Keratinocyte (primary cell): Measurements from ENCODE around the gene ZCCHC7. TPM values are rescaled to one million over a fixed set of nuclear protein-coding genes. Genes with fewer than 3 reads are reported as not detected.

Experiments used
- DNase-seq: peaks from one replicate; pipeline ENCODE4 v3.0.0-alpha.2; 2011; ENCODE audit warnings: low read depth, missing footprints, low spot score
- FAIRE-seq: peaks from 2 replicates; lab custom pipeline; 2011; peaks lifted over from hg19 to GRCh38; lab: Jason Lieb, UNC
- H2AFZ ChIP-seq: 2 replicates; pipeline ENCODE4 v1.6.0; 2012; ENCODE audit warnings: low read length, control low read depth, inconsistent platforms; ENCODE audit not compliant: control insufficient read depth
- H3K27ac ChIP-seq: 2 replicates; pipeline ENCODE4 v1.5.1; 2011; ENCODE audit warnings: low read length; ENCODE audit not compliant: control insufficient read depth, insufficient read depth
- H3K27me3 ChIP-seq: 3 replicates; pipeline ENCODE4 v1.6.0; 2011; ENCODE audit warnings: low read length; ENCODE audit not compliant: control insufficient read depth, insufficient read depth; ENCODE audit errors: extremely low read depth
- H3K36me3 ChIP-seq, 2 experiments: 2 replicates in 1 of 2; 3 replicates in 1 of 2; pipeline ENCODE4 v1.5.1; 2011; ENCODE audit warnings: low read length in 2 of 2, mild to moderate bottlenecking in 1 of 2; ENCODE audit not compliant: control insufficient read depth in 2 of 2, insufficient read depth in 2 of 2; ENCODE audit errors: extremely low read depth in 1 of 2
- H3K4me1 ChIP-seq: 3 replicates; pipeline ENCODE4 v1.5.1; 2011; ENCODE audit warnings: low read length; ENCODE audit not compliant: control insufficient read depth, insufficient read depth; ENCODE audit errors: extremely low read depth
- H3K4me2 ChIP-seq: 3 replicates; pipeline ENCODE4 v1.6.0; 2011; ENCODE audit warnings: low read depth, low read length; ENCODE audit not compliant: control insufficient read depth, insufficient read depth; ENCODE audit errors: extremely low read depth
- H3K4me3 ChIP-seq, 3 experiments: fragments of 200-600 bp in 1 of 3; sonication (generic) in 1 of 3; 2 replicates in 2 of 3; 3 replicates in 1 of 3; pipeline ENCODE4 v1.5.1; 2011 to 2016; ENCODE audit warnings: low read length in 3 of 3, mild to moderate bottlenecking in 3 of 3, control low read depth in 2 of 3, inconsistent platforms in 1 of 3, low read depth in 1 of 3, mixed read lengths in 1 of 3, mixed run types in 1 of 3, moderate library complexity in 1 of 3; ENCODE audit not compliant: control insufficient read depth in 2 of 3, insufficient read depth in 2 of 3; ENCODE audit errors: extremely low read depth in 1 of 3
- H3K79me2 ChIP-seq: 2 replicates; pipeline ENCODE4 v1.6.0; 2012; ENCODE audit warnings: low read length; ENCODE audit not compliant: control insufficient read depth, insufficient read depth
- H3K9ac ChIP-seq: 3 replicates; pipeline ENCODE4 v1.6.0; 2011; ENCODE audit warnings: low read length; ENCODE audit not compliant: control insufficient read depth, insufficient read depth; ENCODE audit errors: extremely low read depth
- H3K9me1 ChIP-seq: 3 replicates; pipeline ENCODE4 v1.6.0; 2011; ENCODE audit warnings: low read length; ENCODE audit not compliant: control insufficient read depth, insufficient read depth; ENCODE audit errors: extremely low read depth
- H3K9me3 ChIP-seq: 2 replicates; pipeline ENCODE4 v1.5.1; 2012; ENCODE audit warnings: low read depth, low read length; ENCODE audit not compliant: control insufficient read depth
- H4K20me1 ChIP-seq: 3 replicates; pipeline ENCODE4 v1.6.0; 2011; ENCODE audit warnings: low read length; ENCODE audit not compliant: control insufficient read depth, insufficient read depth; ENCODE audit errors: extremely low read depth
- EZH2 ChIP-seq: IDR thresholded peaks from one replicate; pipeline ENCODE4 v1.6.1; 2012; ENCODE audit warnings: inconsistent platforms, mild to moderate bottlenecking, low read length, moderate library complexity
- dilution Hi-C: fragments of 300-500 bp; cut with MboI; formaldehyde crosslinking; loops from one replicate; pipeline ENCODE4 v1.7.0; 2020; ENCODE audit warnings: low sequenced_read_pairs; ENCODE audit not compliant: extremely low pct_ligation_motif_present
- polyA plus RNA-seq, 5 experiments: library from polyadenylated mRNA; depleted of rRNA in 3 of 5; stranded (reverse) in 3 of 5; stranded (forward) in 1 of 5; unstranded in 1 of 5; fragments of >200 nt; gene quantifications; 1 replicate in 1 of 5; 2 replicates in 3 of 5; 3 replicates in 1 of 5; pipeline versions ENCODE4 v1.2.1 to v1.2.3, GENCODE V29; 2011 to 2012; ENCODE audit warnings: missing spikeins in 2 of 5, low read depth in 1 of 5, low replicate concordance in 1 of 5
- TF ChIP-seq, protein P1 (sequence below), 3 experiments: IDR thresholded peaks in 1 of 3; conservative IDR thresholded peaks in 1 of 3; optimal IDR thresholded peaks in 1 of 3; 2 replicates in 2 of 3; 3 replicates in 1 of 3; pipeline versions ENCODE3 to v1.5.1; 2011; ENCODE audit warnings: low read length in 3 of 3, mild to moderate bottlenecking in 3 of 3, moderate library complexity in 2 of 3, control low read depth in 1 of 3, inconsistent platforms in 1 of 3; ENCODE audit not compliant: insufficient read depth in 2 of 3; ENCODE audit errors: extremely low read depth in 1 of 3

The ZCCHC7 gene
- polyA plus RNA-seq, 1 donor (not counting 4 experiments of a cell fraction or from before 2014, with no cell fraction given): 16.5 TPM

DNA sequence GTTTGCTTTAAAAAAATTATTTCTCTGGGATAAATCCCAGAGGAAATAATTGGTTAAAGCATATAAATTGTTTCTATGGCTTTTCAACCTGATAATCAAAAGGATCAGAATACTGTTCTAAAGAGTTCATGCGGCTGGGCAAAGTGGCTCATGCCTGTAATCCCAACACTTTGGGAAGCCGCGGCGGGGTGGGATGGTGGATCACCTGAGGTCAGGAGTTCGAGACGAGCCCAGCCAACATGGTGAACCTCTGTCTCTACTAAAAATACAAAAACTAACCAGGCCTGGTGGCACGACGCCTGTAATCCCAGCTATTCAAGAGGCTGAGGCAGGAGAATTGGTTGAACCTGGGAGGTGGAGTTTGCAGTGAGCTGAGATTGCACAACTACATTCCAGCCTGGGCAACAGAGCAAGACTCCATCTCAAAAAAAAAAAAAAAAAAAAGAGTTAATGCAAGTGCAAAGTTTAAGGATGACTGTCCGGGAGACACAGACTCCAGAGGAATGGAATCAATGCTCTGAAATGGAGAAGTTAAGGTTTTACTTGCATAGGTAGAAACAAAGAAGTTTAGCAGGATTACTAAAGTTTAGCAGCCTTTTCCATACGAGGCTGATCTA, 285.5 kb downstream of the ZCCHC7 start:
- H3K4me3 ChIP-seq: no peak overlapping the region
- no peaks in the 10 kb centered on the region for H3K27me3 ChIP-seq
- H3K9me3 ChIP-seq: no peaks in the 10 kb centered on the region
- H3K9ac ChIP-seq: no peak overlapping the region
- no peak overlapping the region for H3K27ac ChIP-seq
- no peaks in the 10 kb centered on the region for H3K79me2 ChIP-seq
- H3K4me1 ChIP-seq: peaks cover 13% of the 10 kb centered on the region
- H2AFZ ChIP-seq: no peak overlapping the region
- no peak overlapping the region for H3K4me2 ChIP-seq
- H3K36me3 ChIP-seq: no peaks in the 10 kb centered on the region
- no peak for FAIRE-seq
- no peak for DNase-seq
- TF ChIP-seq, protein P1, sequence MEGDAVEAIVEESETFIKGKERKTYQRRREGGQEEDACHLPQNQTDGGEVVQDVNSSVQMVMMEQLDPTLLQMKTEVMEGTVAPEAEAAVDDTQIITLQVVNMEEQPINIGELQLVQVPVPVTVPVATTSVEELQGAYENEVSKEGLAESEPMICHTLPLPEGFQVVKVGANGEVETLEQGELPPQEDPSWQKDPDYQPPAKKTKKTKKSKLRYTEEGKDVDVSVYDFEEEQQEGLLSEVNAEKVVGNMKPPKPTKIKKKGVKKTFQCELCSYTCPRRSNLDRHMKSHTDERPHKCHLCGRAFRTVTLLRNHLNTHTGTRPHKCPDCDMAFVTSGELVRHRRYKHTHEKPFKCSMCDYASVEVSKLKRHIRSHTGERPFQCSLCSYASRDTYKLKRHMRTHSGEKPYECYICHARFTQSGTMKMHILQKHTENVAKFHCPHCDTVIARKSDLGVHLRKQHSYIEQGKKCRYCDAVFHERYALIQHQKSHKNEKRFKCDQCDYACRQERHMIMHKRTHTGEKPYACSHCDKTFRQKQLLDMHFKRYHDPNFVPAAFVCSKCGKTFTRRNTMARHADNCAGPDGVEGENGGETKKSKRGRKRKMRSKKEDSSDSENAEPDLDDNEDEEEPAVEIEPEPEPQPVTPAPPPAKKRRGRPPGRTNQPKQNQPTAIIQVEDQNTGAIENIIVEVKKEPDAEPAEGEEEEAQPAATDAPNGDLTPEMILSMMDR (optimal IDR thresholded peaks at IDR 0.05 in 1 of 3, IDR thresholded peaks at IDR 0.05 in 1 of 3, conservative IDR thresholded peaks at IDR 0.05 in 1 of 3; ENCODE audit: extremely low read depth in 1 of 3, insufficient read depth in 2 of 3, low read length in 3 of 3): no peak
- no peak for TF ChIP-seq EZH2
- H4K20me1 ChIP-seq: no peaks in the 10 kb centered on the region
- H3K9me1 ChIP-seq: no peaks in the 10 kb centered on the region
- dilution Hi-C loops: loop anchor here (25.0 kb wide), 1 partner anchor 94 kb away; no protein-coding TSS in a partner anchor

DNA sequence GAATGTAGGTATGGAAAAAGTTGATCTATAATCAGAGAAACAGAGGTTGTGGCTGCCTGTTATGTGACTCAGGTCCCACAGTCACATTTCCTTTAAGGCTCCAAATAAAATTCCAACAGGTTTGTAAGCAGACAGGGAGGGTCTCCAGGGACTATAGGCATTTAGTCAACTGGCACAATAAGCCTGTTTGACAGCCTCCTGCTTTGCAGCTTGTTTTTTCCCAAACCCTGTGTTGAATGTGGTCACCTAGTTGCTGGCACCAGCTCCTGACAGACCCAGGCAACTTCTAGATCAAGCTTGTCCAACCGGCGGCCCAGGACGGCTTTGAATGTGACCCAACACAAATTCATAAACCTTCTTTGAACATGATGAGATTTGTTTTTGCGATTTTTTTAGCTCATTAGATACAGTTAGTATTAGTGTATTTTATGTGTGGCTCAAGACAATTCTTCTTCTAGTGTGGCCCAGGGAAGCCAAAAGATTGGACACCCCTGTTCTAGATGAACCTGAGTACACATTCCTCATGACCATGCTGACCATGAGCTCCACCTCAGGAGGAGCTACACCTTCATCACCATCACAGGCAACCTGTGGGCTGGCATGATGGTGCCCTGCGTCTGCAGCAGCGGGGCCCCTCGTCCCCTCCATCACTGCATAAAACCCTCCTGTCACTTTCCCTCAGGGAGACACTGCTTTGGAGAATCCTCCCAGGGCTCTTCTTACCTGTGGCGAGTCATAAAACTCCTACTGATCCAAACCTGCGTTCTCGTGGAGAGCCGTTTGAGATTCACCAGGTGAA, 286.4 kb downstream of the ZCCHC7 start:
- Histone ChIP-seq H2AFZ (no peak overlapping the region), H3K4me3 (no peak overlapping the region), H3K4me2 (no peak overlapping the region), H4K20me1 (no peaks in the 10 kb centered on the region), H3K27me3 (no peaks in the 10 kb centered on the region), H3K27ac (no peak overlapping the region), H3K9me3 (no peaks in the 10 kb centered on the region), H3K9me1 (no peaks in the 10 kb centered on the region), H3K9ac (no peak overlapping the region), H3K79me2 (no peaks in the 10 kb centered on the region), H3K36me3 (no peaks in the 10 kb centered on the region), H3K4me1 (peaks cover 22% of the 10 kb centered on the region)
- TF ChIP-seq EZH2: no peak
- TF ChIP-seq, protein P1 (optimal IDR thresholded peaks at IDR 0.05 in 1 of 3, IDR thresholded peaks at IDR 0.05 in 1 of 3, conservative IDR thresholded peaks at IDR 0.05 in 1 of 3; ENCODE audit: extremely low read depth in 1 of 3, insufficient read depth in 2 of 3, low read length in 3 of 3): no peak
- FAIRE-seq: no peak
- dilution Hi-C loops: loop anchor here (25.0 kb wide), 1 partner anchor 95 kb away; no protein-coding TSS in a partner anchor
- no peak for DNase-seq
